OCI-LY1 (cell line): ENCODE measurements around the gene IL1RAPL2.

Experiments
- CTCF ChIP-seq: fragments of 200-600 bp; sonication (generic), shearing (Covaris generic); IDR thresholded peaks from 2 replicates; pipeline ENCODE4 v1.5.1; 2017; ENCODE audit warnings: mild to moderate bottlenecking, antibody characterized with exemption, low read length, moderate library complexity, mixed read lengths
- EZH2 ChIP-seq: fragments of 200-600 bp; sonication (generic), shearing (Covaris generic); IDR thresholded peaks from 2 replicates; pipeline ENCODE4 v1.8.0; 2017; ENCODE audit warnings: borderline replicate concordance, mixed run types, mild to moderate bottlenecking, antibody characterized with exemption, low read length, moderate library complexity, mixed read lengths

- no peak for TF ChIP-seq CTCF
- TF ChIP-seq EZH2, result no peak
Observed at GRCh38 chrX:105120463-105120862, 554.5 kb downstream of the IL1RAPL2 start.
